ENCODE data around the gene ADARB2.

ADARB2 gene

DNA sequence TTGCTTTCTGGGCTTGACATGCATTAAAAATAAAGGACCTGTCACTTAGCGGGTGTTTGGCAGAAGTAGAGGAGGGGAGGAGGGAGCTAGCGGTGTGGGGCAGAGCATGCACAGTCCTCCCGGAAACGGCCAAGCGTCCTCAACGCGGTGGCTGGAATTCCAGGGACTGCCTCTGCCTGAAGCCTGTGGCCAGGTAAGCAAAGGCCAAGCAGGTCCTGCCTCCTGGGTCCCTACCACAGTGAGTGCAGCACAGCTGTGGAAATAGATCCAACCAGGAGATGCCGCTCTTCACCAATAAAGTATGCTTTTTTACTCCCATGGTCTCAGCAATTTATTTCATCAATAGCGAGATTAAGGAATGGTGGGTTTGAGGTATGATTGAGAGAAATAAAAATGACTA, 357.7 kb downstream of the ADARB2 start:
- no peaks in the 10 kb centered on the region for H3K4me1 Mint-ChIP-seq (ENCODE audit: low read depth in 2 of 2)
- no peak for DNase-seq
- no peaks in the 10 kb centered on the region for H3K36me3 Mint-ChIP-seq (ENCODE audit: insufficient read depth)
- H3K4me3 Mint-ChIP-seq = no peak overlapping the region
- H3K27me3 Mint-ChIP-seq = peaks cover 70 to 82% of the 10 kb centered on the region in 2 donors
- H3K9me3 Mint-ChIP-seq = peaks cover 0 to 3% of the 10 kb centered on the region in 2 donors
- H3K27ac Mint-ChIP-seq = no peak overlapping the region
- ATAC-seq (replicated peaks) = no peak

DNA sequence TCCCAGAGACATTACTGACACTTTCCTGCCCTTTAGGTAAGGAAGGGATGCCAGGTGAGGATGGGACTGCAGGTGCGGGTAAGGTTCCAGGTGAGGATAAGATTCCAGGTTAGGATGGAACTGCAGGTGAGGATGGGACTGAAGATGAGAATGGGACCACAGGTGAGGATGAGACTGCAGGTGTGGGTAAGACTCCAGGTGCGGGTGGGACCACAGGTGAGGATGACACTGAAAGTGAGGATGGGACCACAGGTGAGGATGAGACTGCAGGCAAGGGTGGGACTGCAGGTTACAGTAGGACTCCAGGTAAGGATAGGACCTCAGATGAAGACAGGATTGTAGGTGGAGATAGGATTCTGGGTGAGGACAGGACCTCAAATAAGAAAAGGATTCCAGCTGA, 358.9 kb downstream of the ADARB2 start:
- no peak for DNase-seq
- H3K27me3 Mint-ChIP-seq = peaks cover 59 to 70% of the 10 kb centered on the region in 2 donors
- no peak for ATAC-seq (replicated peaks)
- H3K9me3 Mint-ChIP-seq = peaks cover 0 to 3% of the 10 kb centered on the region in 2 donors
- peak overlapping the region in 1 of 2 donors; percentile 49 for H3K27ac Mint-ChIP-seq
- H3K36me3 Mint-ChIP-seq (ENCODE audit: insufficient read depth) = no peaks in the 10 kb centered on the region
- H3K4me3 Mint-ChIP-seq = no peak overlapping the region
- H3K4me1 Mint-ChIP-seq (ENCODE audit: low read depth in 2 of 2) = no peaks in the 10 kb centered on the region

DNA sequence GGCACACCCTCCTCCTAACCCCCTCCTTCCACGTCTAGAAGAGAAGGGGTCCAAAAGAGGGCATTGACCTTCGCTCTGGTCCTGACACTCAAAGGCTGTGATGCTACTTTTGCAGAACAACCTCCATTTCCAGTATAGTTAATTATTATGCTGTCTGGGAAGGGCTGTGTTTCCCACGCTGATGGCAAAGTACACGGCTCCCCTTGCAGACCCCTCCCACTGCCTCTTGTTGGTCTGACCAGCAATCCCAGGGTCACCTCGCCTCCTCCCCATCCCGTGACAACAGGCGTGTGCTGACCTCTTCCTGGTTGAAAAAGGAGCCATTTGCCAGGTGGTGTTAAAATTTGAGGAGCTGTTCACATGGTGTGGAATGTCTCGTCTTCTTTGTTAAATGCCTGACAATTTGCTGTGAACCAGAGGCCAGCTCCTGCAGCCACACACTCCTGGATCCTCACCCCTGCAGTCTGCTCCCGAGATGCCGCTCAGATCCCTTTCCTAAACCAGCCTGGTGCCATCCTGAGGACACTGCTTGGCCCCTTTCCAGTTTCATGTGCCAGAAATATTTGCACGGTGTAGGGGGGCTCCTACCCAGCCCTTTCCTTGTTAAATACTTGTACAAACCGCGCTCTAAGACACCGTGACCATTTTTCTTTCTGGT, 359.5 kb downstream of the ADARB2 start:
- H3K9me3 Mint-ChIP-seq = peaks cover 0 to 3% of the 10 kb centered on the region in 2 donors
- no peaks in the 10 kb centered on the region for H3K36me3 Mint-ChIP-seq (ENCODE audit: insufficient read depth)
- peaks cover 57 to 64% of the 10 kb centered on the region in 2 donors for H3K27me3 Mint-ChIP-seq
- no peaks in the 10 kb centered on the region for H3K4me1 Mint-ChIP-seq (ENCODE audit: low read depth in 2 of 2)
- no peak for ATAC-seq (replicated peaks)
- H3K4me3 Mint-ChIP-seq = no peak overlapping the region
- no peak for DNase-seq
- H3K27ac Mint-ChIP-seq = peak overlapping the region in 1 of 2 donors; percentile 49

DNA sequence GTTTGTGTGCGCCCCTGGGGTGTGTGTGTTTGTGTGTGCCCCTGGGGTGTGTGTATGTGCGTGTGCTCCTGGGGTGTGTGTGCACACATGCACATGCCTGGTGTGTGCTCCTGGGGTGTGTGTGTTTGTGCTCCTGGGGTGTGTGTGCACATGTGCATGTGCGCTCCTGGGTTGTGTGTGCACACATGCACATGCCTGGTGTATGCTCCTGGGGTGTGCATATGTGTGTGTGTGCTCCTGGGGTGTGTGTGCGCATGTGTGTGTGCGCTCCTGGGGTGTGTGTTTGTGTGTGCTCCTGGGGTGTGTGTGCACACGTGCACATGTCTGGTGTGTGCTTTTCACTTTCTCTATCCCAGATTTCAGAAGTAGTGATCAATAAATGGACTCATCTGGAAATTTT, 360.1 kb downstream of the ADARB2 start:
- Mint-ChIP-seq H3K27me3 (peaks cover 50 to 58% of the 10 kb centered on the region in 2 donors), H3K4me3 (no peak overlapping the region), H3K27ac (no peak overlapping the region), H3K9me3 (peaks cover 0 to 3% of the 10 kb centered on the region in 2 donors), H3K36me3 (ENCODE audit: insufficient read depth) (no peaks in the 10 kb centered on the region), H3K4me1 (ENCODE audit: low read depth in 2 of 2) (no peaks in the 10 kb centered on the region)
- DNase-seq (no peak), ATAC-seq (replicated peaks) (no peak)

DNA sequence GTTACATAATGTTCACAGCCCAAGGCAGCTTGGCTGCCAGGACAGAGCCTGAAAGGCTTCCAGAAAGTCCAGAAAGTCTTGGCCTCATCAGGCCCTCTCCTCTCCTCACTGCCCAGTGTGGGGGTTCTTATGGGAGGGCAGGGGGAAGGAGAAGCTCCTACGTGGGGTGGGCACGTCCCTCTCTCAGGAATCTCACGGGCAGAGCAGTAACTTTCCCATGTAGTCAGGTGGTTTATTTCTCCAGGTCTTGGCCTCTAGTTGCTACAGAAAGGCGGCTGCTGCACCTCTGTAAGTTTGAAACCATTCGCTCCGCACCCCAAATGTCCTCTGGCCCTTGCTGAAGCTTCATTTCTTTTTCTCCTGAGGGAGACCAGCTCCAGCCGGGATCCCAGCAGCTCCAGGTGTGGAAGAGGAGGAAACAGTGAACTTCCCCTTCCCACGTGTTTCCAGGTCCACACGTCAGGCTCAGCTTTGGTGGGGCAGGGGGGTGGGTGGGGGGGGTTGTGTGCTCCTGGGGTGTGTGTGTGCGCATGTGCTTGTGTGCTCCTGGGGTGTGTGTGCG, 360.9 kb downstream of the ADARB2 start:
- H3K27ac Mint-ChIP-seq = no peak overlapping the region
- H3K4me3 Mint-ChIP-seq = no peak overlapping the region
- peaks cover 0 to 3% of the 10 kb centered on the region in 2 donors for H3K9me3 Mint-ChIP-seq
- H3K27me3 Mint-ChIP-seq = peaks cover 43 to 50% of the 10 kb centered on the region in 2 donors
- no peaks in the 10 kb centered on the region for H3K4me1 Mint-ChIP-seq (ENCODE audit: low read depth in 2 of 2)
- no peak for ATAC-seq (replicated peaks)
- no peak for DNase-seq
- no peaks in the 10 kb centered on the region for H3K36me3 Mint-ChIP-seq (ENCODE audit: insufficient read depth)

DNA sequence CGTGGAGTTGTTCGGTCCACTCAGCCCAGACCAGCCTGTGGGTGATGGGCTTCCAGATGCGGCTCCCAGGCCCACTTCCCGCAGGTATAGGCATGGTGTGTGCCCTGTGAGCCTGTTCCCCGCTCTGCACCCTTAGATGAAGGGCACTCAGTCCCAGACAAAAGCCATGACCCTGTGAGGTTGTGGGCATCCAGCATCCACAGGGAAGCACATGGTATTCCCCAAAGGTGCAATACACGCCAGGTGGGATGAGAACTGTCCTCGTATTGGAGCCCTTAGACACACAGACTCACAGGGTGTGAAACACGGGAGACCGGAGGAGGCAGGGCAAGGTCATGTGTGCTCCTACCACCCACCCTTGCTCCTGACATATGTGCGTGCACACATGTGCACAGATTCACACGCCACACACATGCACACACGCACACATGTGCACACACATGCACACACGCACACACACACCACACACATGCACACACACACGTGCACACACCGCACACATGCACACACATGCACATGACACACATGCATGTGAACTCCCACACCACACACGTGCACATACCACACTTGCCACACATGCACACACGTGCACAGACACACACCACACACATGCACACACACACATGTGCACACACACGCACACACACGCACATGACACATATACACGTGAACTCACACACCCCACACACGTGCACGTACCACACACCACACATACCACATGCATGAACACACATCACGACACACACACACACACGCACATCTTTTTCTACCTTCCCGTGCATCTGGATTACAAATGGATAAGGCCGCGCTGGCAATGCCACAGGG, 361.8 kb downstream of the ADARB2 start:
- H3K9me3 Mint-ChIP-seq = peaks cover 0 to 3% of the 10 kb centered on the region in 2 donors
- H3K27me3 Mint-ChIP-seq = peaks cover 38 to 47% of the 10 kb centered on the region in 2 donors
- H3K4me3 Mint-ChIP-seq = no peak overlapping the region
- no peak overlapping the region for H3K27ac Mint-ChIP-seq
- no peaks in the 10 kb centered on the region for H3K4me1 Mint-ChIP-seq (ENCODE audit: low read depth in 2 of 2)
- ATAC-seq (replicated peaks) (no peak), DNase-seq (no peak)
- no peaks in the 10 kb centered on the region for H3K36me3 Mint-ChIP-seq (ENCODE audit: insufficient read depth)

DNA sequence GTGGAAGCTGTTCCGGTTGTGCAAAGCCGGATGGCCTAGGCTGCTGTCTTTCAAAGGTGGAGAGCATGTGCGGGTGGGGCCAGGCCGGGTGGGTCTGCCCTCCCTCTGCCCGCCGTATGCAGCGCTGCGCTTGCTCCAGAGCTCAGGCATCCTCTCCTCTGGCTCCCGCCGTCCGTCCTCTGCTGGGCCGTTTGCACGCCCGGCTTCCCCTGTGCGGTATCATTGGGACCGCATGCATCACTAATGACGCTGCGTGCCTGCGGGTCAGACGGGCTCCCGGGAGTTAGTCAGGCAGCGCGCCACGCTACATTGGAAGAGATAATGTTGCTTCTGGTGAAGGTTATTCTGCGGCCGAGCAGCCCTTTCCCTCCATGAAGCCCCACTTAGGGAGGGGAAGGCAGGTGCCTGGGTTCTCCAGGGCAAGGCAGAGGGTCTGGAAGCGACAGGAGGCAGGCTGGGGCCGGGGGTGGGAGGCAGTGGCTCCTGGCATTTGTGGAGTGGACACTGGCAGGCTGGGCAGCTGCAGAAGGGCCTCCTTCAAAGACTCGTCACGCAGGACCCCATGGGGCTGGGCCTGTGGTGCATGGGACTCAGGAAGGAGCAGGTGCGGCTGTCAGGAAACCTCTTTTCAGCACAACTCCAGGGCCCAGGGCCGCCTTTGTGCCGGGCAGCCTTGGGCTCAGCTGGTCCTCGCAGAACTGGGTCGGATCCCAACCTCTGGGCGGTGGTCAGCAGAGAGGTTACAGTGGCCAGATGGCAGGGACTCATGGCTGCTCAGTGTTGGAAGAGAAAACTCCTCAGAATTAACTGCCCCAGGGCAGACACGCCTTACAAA, 362.6 kb downstream of the ADARB2 start:
- H3K9me3 Mint-ChIP-seq = peaks cover 0 to 3% of the 10 kb centered on the region in 2 donors
- ATAC-seq (replicated peaks) = no peak

DNA sequence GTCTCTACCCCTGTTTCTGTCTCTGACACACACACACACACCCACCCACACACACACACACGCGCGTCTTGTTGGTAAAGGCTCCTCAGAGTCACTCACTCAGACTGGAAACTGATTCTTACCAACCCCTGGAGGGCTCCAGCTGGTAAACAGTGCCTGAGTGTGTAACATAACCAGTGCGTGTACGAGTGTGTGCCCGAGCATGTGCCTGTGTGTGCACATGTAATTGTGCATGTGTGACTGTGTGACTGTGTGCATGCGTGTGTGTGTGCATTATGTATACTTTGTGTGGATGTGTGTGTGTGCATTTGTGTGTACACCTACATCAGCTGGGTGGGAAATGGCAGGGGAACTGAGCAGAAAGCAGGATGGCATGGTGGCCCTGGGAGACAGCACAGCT, 364.0 kb downstream of the ADARB2 start:
- Mint-ChIP-seq H3K9me3 (peaks cover 0 to 3% of the 10 kb centered on the region in 2 donors), H3K27ac (no peak overlapping the region), H3K4me1 (ENCODE audit: low read depth in 2 of 2) (no peaks in the 10 kb centered on the region), H3K36me3 (ENCODE audit: insufficient read depth) (no peaks in the 10 kb centered on the region), H3K27me3 (peaks cover 38 to 49% of the 10 kb centered on the region in 2 donors), H3K4me3 (no peak overlapping the region)
- DNase-seq (no peak), ATAC-seq (replicated peaks) (no peak)

More for the DNA sequence above, 362.6 kb downstream of the ADARB2 start:
- H3K27ac Mint-ChIP-seq = no peak overlapping the region
- H3K4me1 Mint-ChIP-seq (ENCODE audit: low read depth in 2 of 2) = no peaks in the 10 kb centered on the region
- H3K36me3 Mint-ChIP-seq (ENCODE audit: insufficient read depth) = no peaks in the 10 kb centered on the region
- peaks cover 38 to 49% of the 10 kb centered on the region in 2 donors for H3K27me3 Mint-ChIP-seq
- no peak overlapping the region for H3K4me3 Mint-ChIP-seq
- DNase-seq = no peak

DNA sequence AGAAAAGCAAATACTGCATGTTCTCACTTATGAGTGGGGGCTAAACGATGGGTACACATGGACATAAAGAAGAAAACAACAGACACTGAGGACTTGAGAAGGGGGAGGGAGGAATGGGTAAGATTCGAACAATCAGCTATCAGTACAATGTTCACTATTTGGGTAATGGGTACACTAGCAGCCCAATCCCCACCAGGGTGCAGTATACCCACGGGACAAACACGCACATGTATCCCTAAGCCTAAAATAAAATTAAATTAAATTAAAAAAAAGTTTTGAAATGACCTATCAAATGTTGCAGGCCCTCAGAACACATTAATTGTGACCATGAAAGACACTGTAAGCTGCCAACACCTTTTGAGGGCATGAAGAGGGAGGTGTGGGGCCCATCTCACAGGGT, 365.1 kb downstream of the ADARB2 start:
- H3K4me3 Mint-ChIP-seq = no peak overlapping the region
- peaks cover 34 to 49% of the 10 kb centered on the region in 2 donors for H3K27me3 Mint-ChIP-seq
- peaks cover 3% of the 10 kb centered on the region for H3K36me3 Mint-ChIP-seq (ENCODE audit: insufficient read depth)
- no peak for ATAC-seq (replicated peaks)
- no peaks in the 10 kb centered on the region for H3K4me1 Mint-ChIP-seq (ENCODE audit: low read depth in 2 of 2)
- no peak for DNase-seq
- peaks cover 0 to 3% of the 10 kb centered on the region in 2 donors for H3K9me3 Mint-ChIP-seq
- no peak overlapping the region for H3K27ac Mint-ChIP-seq

DNA sequence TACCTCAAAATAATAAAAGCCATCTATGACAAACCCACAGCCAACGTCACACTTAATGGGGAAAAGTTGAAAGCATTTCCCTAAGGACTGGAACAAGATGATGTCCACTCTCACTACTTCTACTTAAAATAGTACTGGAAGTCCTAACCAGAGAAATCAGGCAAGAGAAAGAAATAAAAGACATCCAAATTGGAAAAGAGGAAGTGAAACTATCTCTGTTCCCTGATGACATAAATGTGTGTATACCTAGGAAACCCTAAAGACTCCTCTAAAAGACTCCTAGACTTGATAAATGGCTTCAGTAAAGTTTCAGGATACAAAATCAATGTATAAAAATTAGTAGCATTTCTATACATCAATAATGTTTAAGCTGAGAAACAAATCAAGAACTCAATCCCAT, 367.0 kb downstream of the ADARB2 start:
- no peak for DNase-seq
- Mint-ChIP-seq H3K9me3 (no peaks in the 10 kb centered on the region), H3K4me3 (no peak overlapping the region), H3K27me3 (peaks cover 31 to 57% of the 10 kb centered on the region in 2 donors), H3K4me1 (ENCODE audit: low read depth in 2 of 2) (no peaks in the 10 kb centered on the region), H3K36me3 (ENCODE audit: insufficient read depth) (peaks cover 3% of the 10 kb centered on the region), H3K27ac (no peak overlapping the region)
- ATAC-seq (replicated peaks) = no peak

DNA sequence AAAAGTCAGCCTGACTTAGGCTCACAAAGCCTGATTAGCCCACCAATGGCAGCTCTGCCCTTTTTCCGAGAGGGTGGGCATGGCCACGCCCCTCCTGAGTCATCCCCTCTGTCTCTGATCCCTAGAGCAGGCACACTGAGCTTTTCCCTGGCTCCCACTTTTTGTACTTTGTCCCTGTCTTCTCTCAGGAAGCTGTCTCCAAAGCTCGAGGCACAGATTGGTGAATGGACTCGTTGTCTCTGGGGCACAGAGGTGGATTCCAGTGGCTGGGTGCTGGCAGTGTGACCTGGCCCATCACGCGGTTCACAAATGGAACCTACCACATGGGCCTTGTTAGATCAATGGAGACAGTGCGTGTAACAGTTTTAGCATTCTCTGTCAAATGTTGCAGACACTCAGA, 367.7 kb downstream of the ADARB2 start:
- Mint-ChIP-seq H3K9me3 (no peaks in the 10 kb centered on the region), H3K36me3 (ENCODE audit: insufficient read depth) (peaks cover 3% of the 10 kb centered on the region), H3K27ac (peak overlapping the region in 1 of 2 donors; percentile 1), H3K4me3 (no peak overlapping the region), H3K4me1 (ENCODE audit: low read depth in 2 of 2) (no peaks in the 10 kb centered on the region), H3K27me3 (peaks cover 31 to 63% of the 10 kb centered on the region in 2 donors)
- no peak for DNase-seq
- no peak for ATAC-seq (replicated peaks)

DNA sequence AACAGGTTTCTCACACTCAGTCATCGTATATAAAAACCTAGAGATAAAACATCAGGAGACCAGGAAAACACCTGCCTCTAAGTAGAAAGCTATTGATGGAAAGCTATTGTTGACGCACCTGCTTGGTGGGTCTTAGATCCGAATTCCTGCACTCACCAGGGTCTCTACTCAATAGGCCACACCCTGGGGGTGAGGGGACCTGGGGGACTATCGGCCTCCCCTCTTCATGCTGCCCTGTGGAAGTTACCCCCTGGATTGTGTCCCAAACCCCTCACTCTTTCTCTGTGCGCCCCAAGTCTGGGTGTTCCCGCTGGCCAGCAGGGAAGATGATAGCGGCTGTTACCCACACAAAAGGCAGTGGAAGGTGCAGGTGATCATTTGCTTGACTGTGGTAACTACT, 368.1 kb downstream of the ADARB2 start:
- peaks cover 3% of the 10 kb centered on the region for H3K36me3 Mint-ChIP-seq (ENCODE audit: insufficient read depth)
- ATAC-seq (replicated peaks) = no peak
- peak overlapping the region in 1 of 2 donors; percentile 1 for H3K27ac Mint-ChIP-seq
- no peak overlapping the region for H3K4me3 Mint-ChIP-seq
- no peak for DNase-seq
- no peaks in the 10 kb centered on the region for H3K4me1 Mint-ChIP-seq (ENCODE audit: low read depth in 2 of 2)
- H3K9me3 Mint-ChIP-seq = no peaks in the 10 kb centered on the region
- H3K27me3 Mint-ChIP-seq = peaks cover 31 to 66% of the 10 kb centered on the region in 2 donors

DNA sequence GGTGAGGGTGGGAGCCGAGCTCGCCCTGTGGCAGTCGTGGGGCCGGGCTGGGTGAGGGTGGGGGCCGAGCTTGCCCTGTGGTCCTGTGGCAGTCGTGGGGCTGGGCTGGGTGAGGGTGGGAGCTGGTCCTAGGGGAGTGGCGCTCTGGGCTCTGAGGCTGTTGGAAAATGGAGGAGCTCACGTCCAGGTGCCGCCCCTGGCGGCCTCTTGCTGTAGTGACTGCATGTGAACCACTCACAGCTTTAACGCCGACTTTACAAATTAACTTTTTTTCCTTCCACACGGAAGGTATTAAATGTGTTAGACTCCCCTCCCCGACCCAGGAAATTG, 368.5 kb downstream of the ADARB2 start:
- no peaks in the 10 kb centered on the region for H3K9me3 Mint-ChIP-seq
- peaks cover 3% of the 10 kb centered on the region for H3K36me3 Mint-ChIP-seq (ENCODE audit: insufficient read depth)
- peak; percentile 50 for ATAC-seq (replicated peaks)
- H3K4me3 Mint-ChIP-seq = no peak overlapping the region
- DNase-seq = peak; percentile 6 to 17 (median 7)
- H3K4me1 Mint-ChIP-seq (ENCODE audit: low read depth in 2 of 2) = no peaks in the 10 kb centered on the region
- H3K27ac Mint-ChIP-seq = peak overlapping the region in 1 of 2 donors; percentile 1
- peaks cover 31 to 66% of the 10 kb centered on the region in 2 donors for H3K27me3 Mint-ChIP-seq
